ENCODE results near the gene SCN8A.

The SCN8A gene

DNA sequence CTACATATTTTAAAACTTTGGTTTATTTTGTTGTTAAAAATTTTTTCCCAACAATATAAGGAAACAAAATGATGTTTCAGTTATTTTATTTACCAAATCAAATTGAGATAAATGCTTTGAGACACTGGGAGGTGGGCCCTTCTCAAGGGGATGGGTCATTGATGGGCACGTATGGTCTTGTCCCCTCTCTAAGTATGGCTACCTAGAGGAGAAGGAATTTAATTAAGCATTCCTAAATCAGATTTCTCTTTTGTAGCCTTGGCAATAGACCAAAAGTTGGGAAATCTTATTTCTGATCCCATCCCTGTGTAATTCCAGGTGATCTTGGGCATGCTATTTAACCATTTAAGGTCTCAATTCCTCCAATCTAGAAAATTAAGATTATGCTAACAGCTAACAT lies 79.0 kb downstream of the SCN8A start:
- no peak for DNase-seq (ENCODE audit: low read depth)

DNA sequence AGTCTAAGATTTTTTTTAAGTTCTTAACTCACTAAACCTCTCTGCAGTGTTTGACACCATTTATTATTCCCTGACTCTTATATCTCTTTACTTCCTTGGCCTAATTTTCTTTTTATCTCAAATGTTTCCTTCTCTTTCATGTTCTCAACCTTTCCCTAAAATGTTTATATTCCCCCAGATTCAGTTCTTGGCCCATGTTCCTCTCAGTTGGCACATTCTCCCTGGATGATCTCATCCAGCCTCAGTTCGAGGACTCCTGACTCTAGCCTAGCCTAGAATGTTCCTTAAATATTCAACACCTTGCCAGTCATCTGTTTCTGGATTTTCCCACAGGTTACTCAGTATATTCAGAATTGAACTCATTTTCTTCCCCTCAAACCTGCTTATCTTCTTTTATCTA lies 81.3 kb downstream of the SCN8A start:
- DNase-seq (ENCODE audit: low read depth), result no peak

DNA sequence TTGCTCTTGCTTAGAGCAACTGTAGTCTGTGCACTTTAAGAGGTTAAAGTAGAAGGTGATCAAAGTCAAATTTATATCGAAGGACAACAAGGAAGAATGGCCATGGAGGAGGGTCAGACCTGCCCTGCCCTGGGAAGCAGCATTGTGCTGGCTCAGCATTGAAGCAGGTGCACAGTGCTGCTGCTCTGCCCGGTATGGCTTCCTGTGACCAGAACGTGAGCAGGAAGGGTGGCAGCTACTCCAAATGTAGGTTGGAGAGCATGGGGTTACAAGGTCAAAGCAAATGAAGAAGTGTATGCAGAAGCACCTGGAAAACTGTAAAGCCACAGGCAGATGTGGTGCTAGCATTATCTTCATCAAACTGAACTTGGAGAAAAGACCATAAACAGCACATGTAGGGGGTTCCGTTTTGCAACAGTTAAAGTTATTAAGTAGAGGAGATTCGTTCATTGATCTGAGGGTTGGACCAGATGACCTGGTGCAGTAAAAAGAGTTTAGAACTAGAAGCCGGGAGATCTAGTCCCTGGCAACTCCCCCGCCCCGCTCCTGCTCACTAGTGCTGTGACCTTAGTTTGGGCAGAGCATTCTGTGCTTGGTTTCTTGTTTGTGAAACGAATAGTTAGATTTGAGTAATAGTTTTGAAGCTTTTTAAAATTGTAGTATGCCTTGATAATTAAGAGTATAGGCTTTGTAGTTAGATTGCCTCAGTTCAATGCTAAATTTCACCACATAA lies 84.2 kb downstream of the SCN8A start:
- DNase-seq (ENCODE audit: low read depth), result no peak

DNA sequence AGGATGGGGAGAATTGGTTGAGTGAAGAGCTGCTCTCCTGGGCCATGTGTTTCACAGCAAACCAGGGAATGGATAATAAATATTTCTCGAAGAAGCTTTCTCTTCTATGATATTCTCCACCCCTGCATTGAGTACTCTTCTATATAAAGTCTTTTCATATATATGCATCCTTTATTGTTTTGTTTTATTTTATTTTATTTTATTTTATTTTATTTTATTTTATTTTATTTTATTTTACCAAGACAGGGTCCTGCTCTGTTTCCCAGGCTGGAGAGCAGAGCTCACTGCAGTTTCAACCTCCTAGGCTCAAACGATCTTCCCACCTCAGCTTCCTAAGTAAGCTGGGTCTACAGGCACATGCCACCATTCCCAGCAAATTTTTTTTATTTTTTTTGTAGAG lies 85.8 kb downstream of the SCN8A start:
- no peak for DNase-seq (ENCODE audit: low read depth)

DNA sequence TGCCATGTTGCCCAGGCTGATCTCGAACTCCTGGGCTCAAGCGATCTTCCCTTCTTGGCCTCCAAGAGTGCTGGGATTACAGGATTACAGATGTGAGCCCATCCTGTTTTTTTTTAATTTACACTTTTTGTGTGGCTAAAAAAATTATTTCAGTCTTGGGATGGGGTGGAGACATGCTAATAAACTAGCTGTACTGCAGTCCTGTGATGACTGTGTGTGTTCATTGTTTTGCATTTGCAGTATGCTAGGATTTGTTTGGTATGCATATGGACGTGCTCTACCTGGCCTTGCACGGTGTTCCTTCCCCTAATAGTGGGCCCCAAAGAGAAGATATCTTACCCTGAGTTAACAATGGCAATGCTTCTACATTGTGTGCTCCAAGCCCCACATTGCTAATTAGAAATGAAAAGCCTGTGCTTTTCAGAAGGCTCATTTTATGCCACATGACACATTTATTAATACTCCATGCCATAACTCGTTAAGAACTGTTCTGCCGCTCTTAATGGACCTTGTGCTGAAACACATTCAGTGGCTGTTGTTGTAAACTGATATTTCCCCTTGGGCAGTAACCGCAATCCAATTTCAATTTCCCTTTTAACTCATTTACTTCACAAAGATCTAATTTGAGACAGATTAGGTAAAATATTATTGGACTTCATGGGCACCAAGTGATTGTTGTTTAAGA lies 86.4 kb downstream of the SCN8A start:
- DNase-seq (ENCODE audit: low read depth), result no peak

DNA sequence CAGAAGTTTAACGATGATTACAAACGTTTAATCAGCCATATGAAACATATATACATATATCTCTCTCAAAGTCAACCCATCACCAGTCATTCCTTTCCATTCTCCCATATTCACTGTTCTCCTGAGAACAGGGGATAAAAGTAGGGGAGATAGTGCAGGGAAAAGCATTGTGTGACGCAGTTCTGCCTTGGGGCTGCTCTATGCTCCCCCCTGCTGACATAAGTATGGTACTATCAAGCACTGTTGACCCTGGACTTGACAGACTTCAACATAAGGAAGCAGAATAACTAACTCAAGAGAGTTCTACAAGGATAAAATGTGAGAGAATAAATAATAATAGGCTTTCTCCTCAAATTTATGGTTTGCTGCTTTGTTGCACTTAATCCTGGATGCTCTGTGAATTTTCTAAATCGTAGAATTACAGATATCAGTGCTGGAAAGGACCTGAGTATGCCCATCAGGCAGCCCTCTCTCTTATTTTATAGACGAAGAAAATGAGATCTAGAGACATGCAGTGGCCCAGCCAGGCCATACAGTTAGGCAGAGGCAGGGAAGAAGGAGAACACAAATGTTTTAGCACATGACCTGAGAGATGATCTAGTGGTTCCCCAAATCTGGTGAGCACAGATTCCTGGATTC lies 87.2 kb downstream of the SCN8A start:
- peak; percentile 40 for DNase-seq (ENCODE audit: low read depth)

DNA sequence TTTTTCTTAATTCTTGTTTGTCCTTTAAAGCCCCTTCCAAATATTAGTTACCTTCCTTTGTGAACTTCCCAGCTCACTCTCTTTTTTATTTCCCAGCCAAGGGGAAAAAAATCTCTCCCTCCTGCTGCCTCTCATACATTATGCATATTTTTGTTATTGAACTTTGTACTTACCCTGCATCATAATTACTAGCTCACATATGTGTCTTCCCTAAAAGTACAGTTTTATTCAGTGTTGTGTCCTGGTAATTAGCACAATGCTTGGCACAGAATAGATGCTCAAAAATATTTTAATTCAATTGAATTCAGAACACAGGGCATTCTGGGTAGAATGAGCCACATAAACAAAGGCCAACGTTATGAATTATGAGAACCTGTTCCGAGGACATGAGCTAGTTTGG lies 91.9 kb downstream of the SCN8A start:
- no peak for DNase-seq (ENCODE audit: low read depth)

DNA sequence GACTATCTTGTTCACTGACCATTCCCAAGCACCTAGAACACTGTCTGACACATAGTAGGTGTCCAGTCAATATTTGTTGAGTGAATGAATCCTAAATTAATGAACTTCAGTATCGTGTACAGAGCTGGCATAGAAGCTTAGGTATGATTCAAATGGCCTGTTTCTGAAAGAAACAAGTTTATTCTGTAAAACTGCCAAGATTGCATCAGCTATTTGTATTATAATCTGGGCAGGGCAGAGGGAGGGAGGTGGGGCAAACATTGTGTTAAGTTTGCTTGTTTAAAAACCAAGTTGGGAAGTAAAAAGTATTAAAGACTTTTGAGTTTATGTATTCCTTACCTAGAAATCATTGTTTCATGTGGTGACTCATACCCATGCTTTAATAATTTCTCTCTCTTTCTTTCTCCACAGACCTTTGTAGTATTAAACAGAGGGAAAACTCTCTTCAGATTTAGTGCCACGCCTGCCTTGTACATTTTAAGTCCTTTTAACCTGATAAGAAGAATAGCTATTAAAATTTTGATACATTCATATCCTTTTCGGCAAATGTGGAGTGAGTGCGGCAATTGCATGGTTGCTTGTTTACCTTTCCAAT lies 92.8 kb downstream of the SCN8A start:
- peak; percentile 71 for DNase-seq (ENCODE audit: low read depth)

DNA sequence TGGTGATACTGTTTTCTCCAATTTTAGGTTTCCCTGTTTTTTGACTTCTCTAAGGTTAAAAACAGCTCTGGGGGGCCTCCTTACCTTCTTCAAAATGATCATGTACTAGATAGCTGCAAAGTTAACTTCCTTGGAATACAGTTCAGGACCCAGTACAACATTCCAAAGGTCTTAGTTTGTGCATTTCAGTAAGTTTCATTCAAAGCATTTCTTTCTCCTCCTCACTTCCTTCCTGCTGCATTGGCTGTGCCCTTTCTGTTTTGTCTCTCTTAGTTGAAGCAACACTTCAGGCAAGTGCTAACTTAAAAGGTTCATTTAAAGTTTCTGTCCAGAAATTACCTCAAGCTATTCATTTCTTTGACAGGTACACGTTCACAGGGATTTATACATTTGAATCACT lies 95.7 kb downstream of the SCN8A start:
- no peak for DNase-seq (ENCODE audit: low read depth)

DNA sequence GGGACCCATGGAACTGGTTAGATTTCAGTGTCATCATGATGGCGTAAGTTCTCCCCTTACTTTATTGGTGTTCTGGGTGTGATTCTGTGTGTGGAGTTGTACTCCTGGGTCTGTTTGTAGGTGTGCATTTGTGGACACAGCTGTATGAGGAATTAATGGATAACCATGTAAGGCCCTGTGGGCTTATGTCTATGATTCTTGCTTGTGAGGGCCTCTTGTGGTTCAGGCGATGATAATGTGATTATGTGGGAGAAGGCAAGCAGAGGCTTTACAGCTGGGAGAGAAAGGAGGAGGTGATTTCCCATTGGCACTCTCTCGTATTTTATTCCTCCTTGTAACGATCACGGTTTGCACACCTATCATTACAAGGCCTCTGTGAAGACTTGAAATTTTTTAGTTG lies 96.1 kb downstream of the SCN8A start:
- no peak for DNase-seq (ENCODE audit: low read depth)

DNA sequence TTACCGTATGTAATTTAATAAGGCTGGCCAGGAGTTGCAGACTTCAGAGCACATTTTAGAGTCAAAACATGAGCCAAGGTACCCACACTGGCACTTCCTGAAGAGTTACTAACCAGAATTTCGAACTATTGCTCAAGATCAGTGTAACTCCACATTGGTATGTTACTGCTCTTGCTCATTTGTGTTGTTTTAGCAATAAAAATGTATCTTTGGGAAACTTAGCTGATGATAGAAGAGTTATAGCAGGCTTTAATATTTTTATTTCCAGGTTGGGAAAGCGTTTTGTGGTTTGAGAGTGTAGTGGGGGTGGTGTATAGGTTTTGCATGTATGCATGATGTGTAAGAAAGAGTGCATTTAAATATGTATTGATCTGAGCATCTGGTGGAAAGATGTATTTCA lies 96.6 kb downstream of the SCN8A start:
- peak; percentile 31 for DNase-seq (ENCODE audit: low read depth)

DNA sequence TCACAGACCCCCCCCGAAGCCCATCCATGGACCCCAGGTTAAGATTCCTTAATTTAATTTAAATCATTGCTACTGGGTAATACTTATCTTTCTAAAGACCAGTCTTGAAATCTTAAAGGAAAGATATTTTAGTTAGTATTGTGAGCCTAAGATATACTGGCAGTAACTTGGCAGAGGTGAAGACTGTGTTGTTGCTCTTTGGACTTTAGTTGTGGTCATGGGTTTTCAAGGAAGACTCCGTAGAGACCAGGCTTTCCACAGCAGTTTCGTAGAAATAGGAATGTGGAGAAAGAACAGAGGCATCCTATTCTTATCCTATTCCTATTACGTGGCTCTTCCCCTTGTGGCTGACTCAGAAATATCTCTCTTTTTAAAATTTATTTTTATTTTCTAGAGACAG lies 99.0 kb downstream of the SCN8A start:
- DNase-seq (ENCODE audit: low read depth), result no peak

DNA sequence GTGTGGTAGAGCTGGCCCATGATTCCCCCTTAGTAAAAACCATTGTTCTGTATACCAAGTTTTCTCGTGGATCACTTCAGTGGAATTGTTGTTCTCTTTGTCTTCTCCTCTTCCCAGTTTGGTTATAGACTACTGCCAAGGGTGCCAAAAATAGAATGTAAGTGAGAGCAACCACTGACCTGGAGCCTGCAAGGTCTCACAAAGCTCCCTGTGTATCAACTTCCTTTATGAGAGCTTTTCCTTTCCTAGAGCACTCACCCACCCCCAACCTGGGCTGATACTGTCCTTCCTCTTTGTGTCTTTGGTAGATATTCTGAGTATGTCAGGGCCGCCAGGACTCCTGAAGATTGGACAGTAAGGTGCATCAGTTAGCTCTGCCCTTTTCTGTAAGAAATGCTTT lies 101.0 kb downstream of the SCN8A start:
- no peak for DNase-seq (ENCODE audit: low read depth)

DNA sequence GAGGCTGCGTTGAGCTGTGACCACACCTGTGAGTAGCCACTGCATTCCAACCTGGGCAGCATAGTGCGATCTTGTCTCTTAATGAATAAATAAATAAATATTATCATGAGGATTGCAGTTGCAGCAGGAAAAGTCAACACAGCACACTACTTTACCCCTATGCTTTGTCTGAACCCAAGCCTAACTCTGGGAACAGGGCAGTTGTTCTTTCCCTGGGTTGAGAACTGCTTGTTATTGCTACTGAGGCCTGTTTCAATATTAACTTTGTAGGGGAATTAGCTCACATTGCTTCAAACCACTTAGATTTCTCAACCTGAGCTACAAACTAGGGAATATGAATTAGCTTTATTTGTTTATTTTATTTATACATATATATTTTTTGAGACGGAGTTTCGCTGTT lies 102.5 kb downstream of the SCN8A start:
- DNase-seq (ENCODE audit: low read depth), result no peak

DNA sequence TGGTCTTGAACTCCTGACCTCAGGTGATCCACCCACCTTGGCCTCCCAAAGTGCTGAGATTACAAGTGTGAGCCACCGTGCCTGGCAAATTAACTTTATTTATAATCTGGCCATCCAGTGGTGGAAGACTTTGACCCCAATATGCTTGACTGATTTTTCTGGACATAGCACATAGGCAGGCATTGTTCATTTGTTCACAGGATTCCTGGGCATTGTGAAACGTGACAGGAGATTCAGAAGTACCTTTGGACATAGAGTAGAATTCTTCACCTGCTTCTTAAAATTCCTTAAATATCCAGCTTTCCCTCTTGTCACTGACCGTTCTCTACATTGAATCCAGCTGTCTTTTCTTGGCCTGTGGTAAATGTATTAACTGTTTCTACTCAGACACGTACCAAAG lies 103.1 kb downstream of the SCN8A start:
- no peak for DNase-seq (ENCODE audit: low read depth)

DNA sequence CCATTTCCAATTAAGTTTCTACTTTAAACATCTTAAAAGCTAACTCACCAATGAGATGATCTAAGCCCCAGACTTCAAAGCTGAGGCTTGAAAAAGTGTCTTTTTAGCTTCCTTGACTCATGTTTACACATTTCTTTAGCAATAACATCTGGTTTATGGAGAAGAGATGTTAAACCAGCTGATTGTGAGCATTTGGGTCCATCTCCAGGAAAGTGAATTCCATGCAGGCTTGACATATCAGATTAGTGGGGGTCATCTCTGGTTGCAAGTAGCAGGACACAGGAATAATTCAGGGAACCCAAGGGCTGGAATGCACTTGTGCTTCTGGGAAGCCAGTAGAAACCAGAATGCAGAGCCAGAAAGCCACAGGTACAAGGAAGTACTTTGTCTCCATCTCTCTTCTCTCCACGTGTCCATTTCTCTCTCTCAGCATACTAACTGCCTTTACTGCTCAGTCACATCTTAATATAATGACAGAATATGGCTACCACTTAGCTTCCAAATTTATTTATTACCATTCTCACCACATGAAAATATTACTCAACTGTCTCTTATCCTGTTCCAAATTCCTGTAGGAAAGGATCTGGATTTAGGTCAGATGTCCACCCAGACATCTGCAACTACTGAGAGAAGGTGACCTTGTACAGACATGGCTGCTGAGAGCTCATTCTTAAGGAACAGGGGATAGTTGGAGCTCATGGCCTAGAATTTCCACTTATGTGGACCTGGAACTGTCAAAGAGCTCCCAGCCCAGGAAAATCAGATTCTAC lies 104.4 kb downstream of the SCN8A start:
- DNase-seq (ENCODE audit: low read depth), result no peak

DNA sequence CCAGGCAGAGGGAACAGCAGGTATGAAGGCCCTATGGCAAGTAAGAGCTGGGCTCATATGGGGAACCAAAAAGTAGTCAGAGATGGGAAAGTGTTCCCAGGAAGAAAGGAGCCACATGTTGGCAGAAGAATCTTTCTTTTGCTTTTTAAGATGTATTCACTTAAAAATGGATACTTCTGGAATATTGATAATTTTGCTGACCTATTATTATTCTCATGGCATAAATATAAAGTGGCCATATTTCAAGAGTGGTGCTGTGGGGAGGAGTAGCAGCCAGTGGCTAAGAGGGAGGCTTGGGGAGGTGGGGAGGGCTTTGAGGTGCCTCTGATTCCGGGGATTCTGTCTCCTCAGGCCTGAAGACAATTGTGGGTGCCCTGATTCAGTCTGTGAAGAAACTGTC lies 108.2 kb downstream of the SCN8A start:
- no peak for DNase-seq (ENCODE audit: low read depth)

DNA sequence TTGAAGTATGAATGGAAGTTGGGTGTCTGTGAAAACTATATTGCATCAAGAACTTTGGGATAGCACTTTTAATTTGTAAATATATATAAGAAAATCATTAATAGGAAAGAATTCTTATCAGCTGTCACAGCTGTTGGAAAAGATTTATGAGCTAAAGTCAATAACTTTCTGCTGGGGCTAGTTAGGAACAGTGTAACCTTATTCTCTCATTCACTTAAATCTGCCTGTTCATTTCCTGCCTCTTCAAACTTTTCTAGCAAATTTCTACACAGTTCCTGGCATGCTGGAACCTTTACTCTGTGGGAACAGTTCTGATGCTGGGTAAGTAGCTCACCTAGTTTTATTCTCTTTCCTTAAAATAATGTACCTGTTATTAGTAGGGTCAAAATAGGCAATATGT lies 109.9 kb downstream of the SCN8A start:
- DNase-seq (ENCODE audit: low read depth), result no peak

DNA sequence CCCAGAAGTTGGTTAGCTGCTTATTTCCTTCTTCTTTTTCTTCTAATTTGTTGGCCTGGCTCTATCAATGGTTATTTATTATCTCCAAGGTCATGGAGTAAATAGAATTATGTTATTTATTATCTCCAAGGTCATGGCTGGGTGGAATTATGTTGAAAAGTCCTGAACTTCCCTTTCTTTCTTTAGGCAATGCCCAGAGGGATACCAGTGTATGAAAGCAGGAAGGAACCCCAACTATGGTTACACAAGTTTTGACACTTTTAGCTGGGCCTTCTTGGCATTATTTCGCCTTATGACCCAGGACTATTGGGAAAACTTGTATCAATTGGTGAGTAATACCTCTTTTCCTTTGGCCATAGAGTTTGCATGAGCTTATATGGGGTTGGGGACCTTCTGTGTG lies 111.6 kb downstream of the SCN8A start:
- DNase-seq (ENCODE audit: low read depth), result no peak

DNA sequence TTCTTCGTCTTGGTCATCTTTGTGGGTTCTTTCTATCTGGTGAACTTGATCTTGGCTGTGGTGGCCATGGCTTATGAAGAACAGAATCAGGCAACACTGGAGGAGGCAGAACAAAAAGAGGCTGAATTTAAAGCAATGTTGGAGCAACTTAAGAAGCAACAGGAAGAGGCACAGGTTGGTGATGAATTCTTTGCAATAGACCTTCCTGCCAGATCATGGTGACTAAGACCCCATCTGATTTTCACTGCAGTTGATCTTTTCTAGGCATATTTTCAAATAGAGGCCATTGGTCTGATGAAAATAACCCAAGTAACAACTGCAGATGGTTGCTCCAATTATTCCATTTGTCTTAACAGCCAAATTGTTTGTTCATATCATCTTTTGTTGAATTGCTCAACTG lies 114.4 kb downstream of the SCN8A start:
- no peak for DNase-seq (ENCODE audit: low read depth)

DNA sequence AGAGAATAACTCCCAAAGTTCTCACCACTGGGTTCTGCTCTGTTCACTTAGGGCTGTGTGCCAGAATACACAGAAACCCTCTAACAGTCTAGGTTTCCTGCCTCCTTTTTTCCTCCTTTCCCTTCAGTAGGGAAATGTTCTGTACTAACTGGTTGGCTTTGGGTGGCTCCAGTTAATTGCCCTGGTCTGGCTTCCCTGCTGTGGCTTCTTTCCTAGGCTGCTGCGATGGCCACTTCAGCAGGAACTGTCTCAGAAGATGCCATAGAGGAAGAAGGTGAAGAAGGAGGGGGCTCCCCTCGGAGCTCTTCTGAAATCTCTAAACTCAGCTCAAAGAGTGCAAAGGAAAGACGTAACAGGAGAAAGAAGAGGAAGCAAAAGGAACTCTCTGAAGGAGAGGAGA lies 115.2 kb downstream of the SCN8A start:
- no peak for DNase-seq (ENCODE audit: low read depth)

DNA sequence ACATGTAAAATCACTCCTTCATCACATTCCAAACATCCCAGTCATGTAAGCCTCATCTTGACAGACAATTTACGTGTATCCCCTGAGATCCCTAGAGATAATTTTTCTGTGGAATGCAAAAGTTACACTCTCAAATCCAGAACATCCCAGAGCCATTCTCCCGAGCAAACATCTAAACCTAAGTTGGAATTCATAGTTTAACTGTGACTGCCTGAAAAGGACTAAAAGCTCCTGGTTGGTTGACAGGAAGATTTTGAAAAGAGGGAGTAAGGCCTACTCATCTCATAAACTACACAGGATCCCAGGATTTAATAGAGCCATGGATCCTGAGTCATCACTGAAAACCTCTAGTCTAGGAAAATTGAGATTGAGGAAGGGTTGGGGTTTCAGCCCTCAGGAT lies 123.6 kb downstream of the SCN8A start:
- no peak for DNase-seq (ENCODE audit: low read depth)

Measured in fibroblast of the conjunctiva (primary cell).